Muscle layer of colon (tissue), 2 donors: Measurements from ENCODE around the gene GABRB1.

ENCODE experiments used
- H3K27ac ChIP-seq: one replicate; pipeline ENCODE4 v1.7.0; 2013; ENCODE audit warnings: low read depth, mild to moderate bottlenecking, low read length, moderate library complexity
- H3K27me3 ChIP-seq, 2 donors: one replicate each; pipeline ENCODE4 v1.7.0; 2013; ENCODE audit warnings: low read length in 2 of 2, mild to moderate bottlenecking in 2 of 2; ENCODE audit not compliant: insufficient read depth in 2 of 2, control insufficient read depth in 1 of 2
- H3K36me3 ChIP-seq: one replicate; pipeline ENCODE4 v1.7.0; 2013; ENCODE audit warnings: mild to moderate bottlenecking, low read length; ENCODE audit not compliant: insufficient read depth
- H3K4me1 ChIP-seq: one replicate; pipeline ENCODE4 v1.7.0; 2013; ENCODE audit warnings: mild to moderate bottlenecking, low read length; ENCODE audit not compliant: insufficient read depth
- H3K4me3 ChIP-seq, 2 donors: one replicate each; pipeline ENCODE4 v1.7.0; 2013; ENCODE audit warnings: low read length in 2 of 2, low read depth in 1 of 2, mild to moderate bottlenecking in 1 of 2, moderate library complexity in 1 of 2
- H3K9ac ChIP-seq: one replicate; pipeline ENCODE4 v1.7.0; 2013; ENCODE audit warnings: low read length
- H3K9me3 ChIP-seq: one replicate; pipeline ENCODE4 v1.7.0; 2013; ENCODE audit warnings: mild to moderate bottlenecking, low read length
- donor health status: abdominal sarcoma.
- donor health status: Adenocarcinoma of cecum.

The GABRB1 gene

GRCh38 chr4:47390428-47391125, 359.2 kb downstream of the GABRB1 start:
- Histone ChIP-seq H3K27me3 (no peaks in the 10 kb centered on the region), H3K4me3 (no peak overlapping the region), H3K4me1 (no peaks in the 10 kb centered on the region), H3K27ac (no peak overlapping the region), H3K36me3 (no peaks in the 10 kb centered on the region), H3K9me3 (no peaks in the 10 kb centered on the region), H3K9ac (no peak overlapping the region)

GRCh38 chr4:47391256-47391655, 359.9 kb downstream of the GABRB1 start:
- no peaks in the 10 kb centered on the region for H3K36me3 ChIP-seq
- no peaks in the 10 kb centered on the region for H3K27me3 ChIP-seq
- H3K9ac ChIP-seq: no peak overlapping the region
- no peak overlapping the region for H3K4me3 ChIP-seq
- H3K27ac ChIP-seq: no peak overlapping the region
- no peaks in the 10 kb centered on the region for H3K9me3 ChIP-seq
- H3K4me1 ChIP-seq: no peaks in the 10 kb centered on the region

- no peak overlapping the region for H3K27ac ChIP-seq
- no peak overlapping the region for H3K9ac ChIP-seq
- H3K4me3 ChIP-seq: no peak overlapping the region
- H3K27me3 ChIP-seq: no peaks in the 10 kb centered on the region
- no peaks in the 10 kb centered on the region for H3K36me3 ChIP-seq
- no peaks in the 10 kb centered on the region for H3K9me3 ChIP-seq
- H3K4me1 ChIP-seq: no peaks in the 10 kb centered on the region
Measured at GRCh38 chr4:47406408-47406807, 375.0 kb downstream of the GABRB1 start.

GRCh38 chr4:47410271-47410670, 378.9 kb downstream of the GABRB1 start:
- Histone ChIP-seq H3K4me3 (no peak overlapping the region), H3K9me3 (no peaks in the 10 kb centered on the region), H3K27me3 (no peaks in the 10 kb centered on the region), H3K27ac (no peak overlapping the region), H3K9ac (no peak overlapping the region), H3K4me1 (no peaks in the 10 kb centered on the region), H3K36me3 (no peaks in the 10 kb centered on the region)

GRCh38 chr4:47413521-47413920, 382.2 kb downstream of the GABRB1 start:
- Histone ChIP-seq H3K4me3 (no peak overlapping the region), H3K4me1 (no peaks in the 10 kb centered on the region), H3K9ac (no peak overlapping the region), H3K36me3 (no peaks in the 10 kb centered on the region), H3K27ac (no peak overlapping the region), H3K27me3 (no peaks in the 10 kb centered on the region), H3K9me3 (no peaks in the 10 kb centered on the region)

- H3K27ac ChIP-seq: no peak overlapping the region
- no peaks in the 10 kb centered on the region for H3K27me3 ChIP-seq
- no peaks in the 10 kb centered on the region for H3K9me3 ChIP-seq
- no peak overlapping the region for H3K4me3 ChIP-seq
- no peaks in the 10 kb centered on the region for H3K36me3 ChIP-seq
- no peak overlapping the region for H3K9ac ChIP-seq
- H3K4me1 ChIP-seq: no peaks in the 10 kb centered on the region
Measured at GRCh38 chr4:47415719-47416118, 384.4 kb downstream of the GABRB1 start.

- no peak overlapping the region for H3K4me3 ChIP-seq
- H3K27ac ChIP-seq: no peak overlapping the region
- no peaks in the 10 kb centered on the region for H3K27me3 ChIP-seq
- no peaks in the 10 kb centered on the region for H3K4me1 ChIP-seq
- H3K9me3 ChIP-seq: no peaks in the 10 kb centered on the region
- H3K9ac ChIP-seq: no peak overlapping the region
- no peaks in the 10 kb centered on the region for H3K36me3 ChIP-seq
Measured at GRCh38 chr4:47418147-47418546, 386.8 kb downstream of the GABRB1 start.

- H3K4me3 ChIP-seq: no peak overlapping the region
- H3K27me3 ChIP-seq: no peaks in the 10 kb centered on the region
Measured at GRCh38 chr4:47419296-47419695, 387.9 kb downstream of the GABRB1 start.

GRCh38 chr4:47425628-47426027, 394.3 kb downstream of the GABRB1 start:
- H3K27me3 ChIP-seq: no peaks in the 10 kb centered on the region
- H3K4me3 ChIP-seq: no peak overlapping the region
- no peak overlapping the region for H3K9ac ChIP-seq
- no peaks in the 10 kb centered on the region for H3K9me3 ChIP-seq
- H3K36me3 ChIP-seq: no peaks in the 10 kb centered on the region
- no peaks in the 10 kb centered on the region for H3K4me1 ChIP-seq
- no peak overlapping the region for H3K27ac ChIP-seq

More at GRCh38 chr4:47419296-47419695, 387.9 kb downstream of the GABRB1 start:
- H3K4me1 ChIP-seq: no peaks in the 10 kb centered on the region
- no peak overlapping the region for H3K27ac ChIP-seq
- no peaks in the 10 kb centered on the region for H3K9me3 ChIP-seq
- no peaks in the 10 kb centered on the region for H3K36me3 ChIP-seq
- H3K9ac ChIP-seq: no peak overlapping the region

GRCh38 chr4:47427935-47428334, 396.6 kb downstream of the GABRB1 start:
- H3K4me3 ChIP-seq: no peak overlapping the region
- no peak overlapping the region for H3K27ac ChIP-seq
- no peaks in the 10 kb centered on the region for H3K4me1 ChIP-seq
- no peaks in the 10 kb centered on the region for H3K9me3 ChIP-seq
- no peaks in the 10 kb centered on the region for H3K36me3 ChIP-seq
- no peaks in the 10 kb centered on the region for H3K27me3 ChIP-seq
- no peak overlapping the region for H3K9ac ChIP-seq

- no peaks in the 10 kb centered on the region for H3K27me3 ChIP-seq
- H3K9ac ChIP-seq: no peak overlapping the region
- no peaks in the 10 kb centered on the region for H3K36me3 ChIP-seq
- no peaks in the 10 kb centered on the region for H3K4me1 ChIP-seq
- no peak overlapping the region for H3K27ac ChIP-seq
- no peak overlapping the region for H3K4me3 ChIP-seq
- H3K9me3 ChIP-seq: no peaks in the 10 kb centered on the region
Measured at GRCh38 chr4:47432749-47433148, 401.4 kb downstream of the GABRB1 start.

- Histone ChIP-seq H3K36me3 (no peaks in the 10 kb centered on the region), H3K27me3 (no peaks in the 10 kb centered on the region), H3K4me3 (no peak overlapping the region), H3K27ac (no peak overlapping the region), H3K9ac (no peak overlapping the region), H3K9me3 (no peaks in the 10 kb centered on the region), H3K4me1 (no peaks in the 10 kb centered on the region)
Measured at GRCh38 chr4:47434931-47435330, 403.6 kb downstream of the GABRB1 start.
